B cell (primary cell): ENCODE data around the gene RSPRY1. TPM values are rescaled to one million over a fixed set of nuclear protein-coding genes. Genes with fewer than 3 reads are reported as not detected.

Experiments
- ATAC-seq: fragments of 200-7000 bp; cut with Tn5 transposase; one replicate; pipeline ENCODE4 v1.10.0; 2021; ENCODE audit warnings: low read depth, mild to moderate bottlenecking, moderate number of reproducible peaks, moderate library complexity
- CTCF ChIA-PET: fragments of 350-600 bp; sonication (Branson Sonifier 250); formaldehyde crosslinking; loops from one replicate; lab custom pipeline; 2021; ENCODE audit warnings: antibody characterized with exemption, inconsistent platforms; lab: Charles Lee
- POLR2A ChIA-PET: fragments of 350-600 bp; sonication (Branson Sonifier 250); formaldehyde crosslinking; loops from one replicate; lab custom pipeline; 2021; ENCODE audit warnings: antibody characterized with exemption; lab: Charles Lee
- DNase-seq: peaks from one replicate; pipeline ENCODE4 v3.0.0; 2013
- H2AFZ ChIP-seq: 2 replicates; pipeline ENCODE4 v1.6.1; 2012; ENCODE audit warnings: mild to moderate bottlenecking, low read depth, low read length; ENCODE audit not compliant: insufficient read depth, poor library complexity, severe bottlenecking
- H3K27ac ChIP-seq, 2 donors: 1 replicate in 1 of 2; 2 replicates in 1 of 2; pipeline ENCODE4 v1.5.1; 2012 to 2013; ENCODE audit warnings: low read length in 2 of 2, mild to moderate bottlenecking in 2 of 2, moderate library complexity in 1 of 2
- H3K27me3 ChIP-seq, 4 experiments: fragments of 200-600 bp in 1 of 4; sonication (generic) in 1 of 4; replicated peaks in 1 of 4; 1 replicate in 2 of 4; 2 replicates in 2 of 4; pipeline versions ENCODE4 v1.6.1 to v1.7.0; 2013 to 2016; ENCODE audit warnings: low read length in 3 of 4, mild to moderate bottlenecking in 2 of 4, mixed read lengths in 1 of 4, moderate library complexity in 1 of 4; ENCODE audit not compliant: insufficient read depth in 4 of 4, control insufficient read depth in 3 of 4; ENCODE audit errors: control extremely low read depth in 1 of 4
- H3K36me3 ChIP-seq, 2 experiments: replicated peaks in 1 of 2; 1 replicate in 1 of 2; 2 replicates in 1 of 2; pipeline versions ENCODE4 v1.6.1 to v1.7.1; 2013; ENCODE audit warnings: low read length in 1 of 2; ENCODE audit not compliant: insufficient read depth in 2 of 2, control insufficient read depth in 1 of 2; ENCODE audit errors: control extremely low read depth in 1 of 2, extremely low read depth in 1 of 2
- H3K4me1 ChIP-seq, 2 donors: fragments of 200-600 bp in 1 of 2; sonication (generic) in 1 of 2; 1 replicate in 1 of 2; 2 replicates in 1 of 2; pipeline versions ENCODE4 v1.5.1 to v1.6.1; 2013 to 2017; ENCODE audit warnings: low read length in 2 of 2; ENCODE audit not compliant: control insufficient read depth in 2 of 2, insufficient read depth in 2 of 2
- H3K4me2 ChIP-seq: replicated peaks from 2 replicates; pipeline ENCODE3; 2012; ENCODE audit warnings: mild to moderate bottlenecking, low read depth, low read length; ENCODE audit not compliant: poor library complexity, severe bottlenecking
- H3K4me3 ChIP-seq, 5 experiments: fragments of 200-600 bp in 1 of 5; sonication (generic) in 1 of 5; 1 replicate in 3 of 5; 2 replicates in 2 of 5; pipeline versions ENCODE4 v1.5.1 to v1.7.0; 2011 to 2016; ENCODE audit warnings: low read length in 4 of 5, mild to moderate bottlenecking in 4 of 5, low read depth in 2 of 5, control low read depth in 1 of 5, moderate library complexity in 1 of 5; ENCODE audit not compliant: insufficient read depth in 1 of 5; ENCODE audit errors: control extremely low read depth in 1 of 5, extremely low read depth in 1 of 5
- H3K79me2 ChIP-seq: fragments of 200-600 bp; sonication (generic); one replicate; pipeline ENCODE4 v1.6.0; 2016; ENCODE audit warnings: low read length; ENCODE audit not compliant: control insufficient read depth, insufficient read depth
- H3K9ac ChIP-seq: fragments of 200-600 bp; sonication (generic); 2 replicates; pipeline ENCODE4 v1.6.1; 2017; ENCODE audit warnings: mild to moderate bottlenecking, low read length, moderate library complexity
- H3K9me3 ChIP-seq, 3 donors: one replicate each; pipeline versions ENCODE4 v1.6.1 to v1.7.1; 2013; ENCODE audit warnings: low read length in 2 of 3; ENCODE audit not compliant: control insufficient read depth in 2 of 3, insufficient read depth in 1 of 3; ENCODE audit errors: control extremely low read depth in 1 of 3
- H4K20me1 ChIP-seq: 2 replicates; pipeline ENCODE4 v1.6.0; 2012; ENCODE audit warnings: mild to moderate bottlenecking, low read length; ENCODE audit not compliant: insufficient read depth, control insufficient read depth, poor library complexity, severe bottlenecking
- H3K27ac Mint-ChIP-seq: one replicate; pipeline ENCODE4 v1.8.0; 2021; ENCODE audit warnings: mixed read lengths
- H3K27me3 Mint-ChIP-seq: one replicate; pipeline ENCODE4 v1.8.0; 2021; ENCODE audit warnings: mixed read lengths
- H3K4me1 Mint-ChIP-seq: one replicate; pipeline ENCODE4 v1.8.0; 2021; ENCODE audit warnings: mixed read lengths
- H3K4me3 Mint-ChIP-seq: one replicate; pipeline ENCODE4 v1.8.0; 2021; ENCODE audit warnings: mixed read lengths
- H3K9me3 Mint-ChIP-seq: one replicate; pipeline ENCODE4 v1.8.0; 2022; ENCODE audit warnings: mixed read lengths; ENCODE audit not compliant: insufficient read depth
- CTCF ChIP-seq: fragments of 200-600 bp; IDR thresholded peaks from one replicate; pipeline ENCODE4 v1.8.0; 2022; ENCODE audit warnings: antibody characterized with exemption, mild to moderate bottlenecking
- EZH2 ChIP-seq: IDR thresholded peaks from 2 replicates; pipeline ENCODE4 v1.6.1; 2012; ENCODE audit warnings: borderline replicate concordance, low read depth, mild to moderate bottlenecking, moderate library complexity, low read length; ENCODE audit not compliant: insufficient read depth, poor library complexity, severe bottlenecking
- WGBS: methylation state at CpG from one replicate; pipeline ENCODE4 v1.1.5; 2013; ENCODE audit warnings: missing lambda C conversion rate; ENCODE audit not compliant: insufficient coverage; 5-methylcytosine and 5-hydroxymethylcytosine counted together
- intact Hi-C: fragments of 100-400 bp; cut with micrococcal nuclease; formaldehyde crosslinking; loops from one replicate; pipeline ENCODE4 v1.10.0; 2022
- polyA plus RNA-seq: library from polyadenylated mRNA; depleted of rRNA; stranded (reverse); fragments of >200 nt; gene quantifications from 2 replicates; pipeline ENCODE4 v1.2.3, GENCODE V29; 2012
- total RNA-seq, 2 donors: library from RNA; stranded (reverse); fragments of 120-200 nt in 1 of 2; gene quantifications; 1 replicate in 1 of 2; 2 replicates in 1 of 2; pipeline versions ENCODE4 v1.2.3 to v1.2.4, GENCODE V29; 2013 to 2022

RSPRY1 gene
- total and polyA plus RNA-seq, 2 donors (not counting 1 experiment from before 2014, with no cell fraction given) = 9.6 to 38.4 TPM

- 95% methylated on average over 8 of the region's 9 CpGs for WGBS
- H3K9me3 ChIP-seq = no peaks in the 10 kb centered on the region
- peaks cover 0 to 15% of the 10 kb centered on the region in 2 donors for H3K4me1 ChIP-seq
- no peak overlapping the region for H3K27ac ChIP-seq
- ChIA-PET POLR2A (no interaction called here), CTCF (no interaction called here)
- H3K9me3 Mint-ChIP-seq = no peaks in the 10 kb centered on the region
- H3K4me1 Mint-ChIP-seq = peaks cover 9% of the 10 kb centered on the region
- no peaks in the 10 kb centered on the region for H3K79me2 ChIP-seq
- no peak overlapping the region for H2AFZ ChIP-seq
- H4K20me1 ChIP-seq = no peaks in the 10 kb centered on the region
- H3K27ac Mint-ChIP-seq = no peak overlapping the region
- H3K4me2 ChIP-seq = no peak overlapping the region
- H3K27me3 Mint-ChIP-seq = no peaks in the 10 kb centered on the region
- ATAC-seq = no peak
- DNase-seq = no peak
- H3K4me3 Mint-ChIP-seq = no peak overlapping the region
- no peak for TF ChIP-seq CTCF
- TF ChIP-seq EZH2 = no peak
- H3K36me3 ChIP-seq = no peaks in the 10 kb centered on the region
- H3K4me3 ChIP-seq = no peak overlapping the region
- intact Hi-C loops = no loop called here
- no peaks in the 10 kb centered on the region for H3K27me3 ChIP-seq
- H3K9ac ChIP-seq = no peak overlapping the region
Observed at GRCh38 chr16:57261806-57262205, 75.7 kb downstream of the RSPRY1 start.

- Histone ChIP-seq H3K27ac (no peak overlapping the region), H3K4me3 (no peak overlapping the region), H3K4me2 (no peak overlapping the region), H3K27me3 (no peaks in the 10 kb centered on the region), H3K9me3 (no peaks in the 10 kb centered on the region), H4K20me1 (no peaks in the 10 kb centered on the region), H3K79me2 (no peaks in the 10 kb centered on the region), H3K36me3 (no peaks in the 10 kb centered on the region), H3K4me1 (peaks cover 0 to 15% of the 10 kb centered on the region in 2 donors), H2AFZ (no peak overlapping the region), H3K9ac (no peak overlapping the region)
- no peak for ATAC-seq
- H3K27me3 Mint-ChIP-seq = no peaks in the 10 kb centered on the region
- DNase-seq = no peak
- H3K27ac Mint-ChIP-seq = no peak overlapping the region
- CTCF ChIA-PET = no interaction called here
- TF ChIP-seq EZH2 (no peak), CTCF (no peak)
- intact Hi-C loops = no loop called here
- H3K4me3 Mint-ChIP-seq = no peak overlapping the region
- 94% methylated on average over 17 of the region's 17 CpGs for WGBS
- peaks cover 9% of the 10 kb centered on the region for H3K4me1 Mint-ChIP-seq
- POLR2A ChIA-PET = no interaction called here
- no peaks in the 10 kb centered on the region for H3K9me3 Mint-ChIP-seq
Observed at GRCh38 chr16:57262841-57263540, 76.9 kb downstream of the RSPRY1 start.
